Activated naive CD8-positive, alpha-beta T cell (primary cell): ENCODE results near the gene ZNF469.

Source experiments
- H3K27ac Mint-ChIP-seq: one replicate; pipeline ENCODE4 v1.8.0; 2021; ENCODE audit warnings: mixed read lengths
- H3K27me3 Mint-ChIP-seq: one replicate; pipeline ENCODE4 v1.8.0; 2021; ENCODE audit warnings: mixed read lengths
- H3K36me3 Mint-ChIP-seq: one replicate; pipeline ENCODE4 v1.8.0; 2021; ENCODE audit warnings: mixed read lengths
- H3K4me1 Mint-ChIP-seq: one replicate; pipeline ENCODE4 v1.8.0; 2021; ENCODE audit warnings: low read depth, mixed read lengths
- H3K4me3 Mint-ChIP-seq: one replicate; pipeline ENCODE4 v1.8.0; 2021; ENCODE audit warnings: mild to moderate bottlenecking, mixed read lengths
- H3K9me3 Mint-ChIP-seq: one replicate; pipeline ENCODE4 v1.8.0; 2021; ENCODE audit warnings: low read depth, mixed read lengths

ZNF469 gene

GRCh38 chr16:88363239-88363891 is 19.4 kb upstream of the ZNF469 start:
- Mint-ChIP-seq H3K27me3 (peaks cover 15% of the 10 kb centered on the region), H3K4me1 (no peaks in the 10 kb centered on the region), H3K27ac (no peak overlapping the region)

GRCh38 chr16:88365244-88365865 is 17.4 kb upstream of the ZNF469 start:
- H3K36me3 Mint-ChIP-seq, result no peaks in the 10 kb centered on the region
- no peak overlapping the region for H3K27ac Mint-ChIP-seq
- no peaks in the 10 kb centered on the region for H3K4me1 Mint-ChIP-seq
- H3K27me3 Mint-ChIP-seq, result peaks cover 12% of the 10 kb centered on the region
- no peak overlapping the region for H3K4me3 Mint-ChIP-seq
- peaks cover 16% of the 10 kb centered on the region for H3K9me3 Mint-ChIP-seq

More at GRCh38 chr16:88363239-88363891, 19.4 kb upstream of the ZNF469 start:
- Mint-ChIP-seq H3K36me3 (no peaks in the 10 kb centered on the region), H3K4me3 (no peak overlapping the region), H3K9me3 (peaks cover 16% of the 10 kb centered on the region)

GRCh38 chr16:88366032-88366703 is 16.6 kb upstream of the ZNF469 start:
- Mint-ChIP-seq H3K27ac (no peak overlapping the region), H3K9me3 (peaks cover 16% of the 10 kb centered on the region), H3K36me3 (no peaks in the 10 kb centered on the region), H3K27me3 (peaks cover 12% of the 10 kb centered on the region), H3K4me3 (no peak overlapping the region), H3K4me1 (no peaks in the 10 kb centered on the region)

DNA sequence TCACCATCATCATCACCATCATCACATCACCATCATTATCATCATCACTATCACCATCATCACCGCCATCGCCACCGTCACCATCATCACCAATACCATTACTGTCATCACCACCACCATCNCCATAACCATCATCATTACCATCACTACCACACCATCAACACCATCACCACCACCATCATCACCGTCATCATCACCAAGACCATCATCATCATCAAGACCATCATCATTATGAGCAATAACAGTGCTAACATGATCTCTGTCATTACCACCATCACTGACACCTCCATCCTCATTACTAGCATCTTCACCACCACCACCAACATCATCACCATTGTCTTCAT is 16.1 kb upstream of the ZNF469 start:
- no peak overlapping the region for H3K4me3 Mint-ChIP-seq
- no peaks in the 10 kb centered on the region for H3K36me3 Mint-ChIP-seq
- H3K27me3 Mint-ChIP-seq, result peaks cover 10% of the 10 kb centered on the region
- H3K4me1 Mint-ChIP-seq, result no peaks in the 10 kb centered on the region
- no peak overlapping the region for H3K27ac Mint-ChIP-seq
- peaks cover 13% of the 10 kb centered on the region for H3K9me3 Mint-ChIP-seq

- Mint-ChIP-seq H3K9me3 (peaks cover 7% of the 10 kb centered on the region), H3K27ac (no peak overlapping the region), H3K4me1 (no peaks in the 10 kb centered on the region), H3K36me3 (no peaks in the 10 kb centered on the region), H3K27me3 (peaks cover 4% of the 10 kb centered on the region), H3K4me3 (no peak overlapping the region)
These were observed 15.2 kb upstream of the ZNF469 start for GRCh38 chr16:88367560-88367959.

- Mint-ChIP-seq H3K27me3 (peaks cover 4% of the 10 kb centered on the region), H3K4me3 (no peak overlapping the region), H3K4me1 (no peaks in the 10 kb centered on the region), H3K27ac (no peak overlapping the region), H3K9me3 (peaks cover 2% of the 10 kb centered on the region), H3K36me3 (no peaks in the 10 kb centered on the region)
These were observed 14.7 kb upstream of the ZNF469 start for GRCh38 chr16:88368036-88368435.

- Mint-ChIP-seq H3K27ac (no peak overlapping the region), H3K9me3 (no peaks in the 10 kb centered on the region), H3K36me3 (no peaks in the 10 kb centered on the region), H3K4me1 (no peaks in the 10 kb centered on the region), H3K27me3 (peaks cover 4% of the 10 kb centered on the region), H3K4me3 (no peak overlapping the region)
These were observed 13.8 kb upstream of the ZNF469 start for GRCh38 chr16:88368994-88369393.

- no peaks in the 10 kb centered on the region for H3K9me3 Mint-ChIP-seq
- no peak overlapping the region for H3K4me3 Mint-ChIP-seq
- no peak overlapping the region for H3K27ac Mint-ChIP-seq
- H3K27me3 Mint-ChIP-seq, result peaks cover 4% of the 10 kb centered on the region
- no peaks in the 10 kb centered on the region for H3K36me3 Mint-ChIP-seq
- no peaks in the 10 kb centered on the region for H3K4me1 Mint-ChIP-seq
These were observed 13.2 kb upstream of the ZNF469 start for GRCh38 chr16:88369447-88370008.

DNA sequence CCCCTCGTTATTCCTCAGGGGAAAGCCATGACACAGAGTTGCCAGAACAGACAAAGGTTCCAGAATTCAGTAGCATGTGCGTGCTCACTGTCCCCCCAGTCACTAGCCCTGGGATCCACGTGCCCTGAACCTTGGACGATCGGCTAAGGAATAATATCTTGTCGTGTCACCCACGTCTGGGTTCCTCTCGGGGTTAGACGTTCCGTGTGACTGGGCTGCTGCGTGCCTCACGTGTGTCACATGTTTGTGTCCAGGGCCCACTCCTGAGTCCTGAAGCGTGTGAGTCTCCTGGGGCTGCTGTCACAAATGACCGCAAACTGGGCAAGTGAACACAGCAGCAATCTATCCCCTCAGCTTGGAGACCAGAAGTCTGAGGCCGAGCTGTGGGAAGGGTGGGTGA is 12.4 kb upstream of the ZNF469 start:
- H3K9me3 Mint-ChIP-seq, result no peaks in the 10 kb centered on the region
- H3K27ac Mint-ChIP-seq, result no peak overlapping the region
- no peak overlapping the region for H3K4me3 Mint-ChIP-seq
- H3K4me1 Mint-ChIP-seq, result no peaks in the 10 kb centered on the region
- H3K36me3 Mint-ChIP-seq, result no peaks in the 10 kb centered on the region
- H3K27me3 Mint-ChIP-seq, result peaks cover 2% of the 10 kb centered on the region

GRCh38 chr16:88372522-88372921 is 10.2 kb upstream of the ZNF469 start:
- Mint-ChIP-seq H3K27me3 (peaks cover 2% of the 10 kb centered on the region), H3K4me1 (no peaks in the 10 kb centered on the region), H3K36me3 (no peaks in the 10 kb centered on the region), H3K9me3 (no peaks in the 10 kb centered on the region), H3K27ac (no peak overlapping the region), H3K4me3 (no peak overlapping the region)

DNA sequence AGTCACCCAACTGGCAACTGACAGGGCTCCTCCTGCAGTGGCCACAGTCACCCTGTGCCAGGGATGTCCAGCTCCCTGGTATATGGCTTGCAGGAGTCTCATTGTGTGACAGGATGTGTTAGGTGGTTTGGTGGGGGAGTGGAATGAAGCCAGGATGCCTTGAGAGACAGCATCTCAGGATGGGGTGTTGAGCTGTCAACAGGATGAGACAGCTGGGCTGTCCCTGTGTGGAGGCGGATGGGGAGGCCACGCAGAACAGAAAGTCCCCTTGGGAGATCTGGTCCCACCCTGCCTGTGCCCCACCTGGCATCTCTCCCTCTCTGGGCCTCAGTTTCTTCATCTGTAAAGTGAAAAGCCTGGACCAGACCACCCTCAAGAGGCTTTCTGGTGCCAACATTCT is 9.5 kb upstream of the ZNF469 start:
- Mint-ChIP-seq H3K4me1 (no peaks in the 10 kb centered on the region), H3K36me3 (no peaks in the 10 kb centered on the region), H3K9me3 (no peaks in the 10 kb centered on the region), H3K27ac (no peak overlapping the region), H3K4me3 (no peak overlapping the region), H3K27me3 (no peaks in the 10 kb centered on the region)

DNA sequence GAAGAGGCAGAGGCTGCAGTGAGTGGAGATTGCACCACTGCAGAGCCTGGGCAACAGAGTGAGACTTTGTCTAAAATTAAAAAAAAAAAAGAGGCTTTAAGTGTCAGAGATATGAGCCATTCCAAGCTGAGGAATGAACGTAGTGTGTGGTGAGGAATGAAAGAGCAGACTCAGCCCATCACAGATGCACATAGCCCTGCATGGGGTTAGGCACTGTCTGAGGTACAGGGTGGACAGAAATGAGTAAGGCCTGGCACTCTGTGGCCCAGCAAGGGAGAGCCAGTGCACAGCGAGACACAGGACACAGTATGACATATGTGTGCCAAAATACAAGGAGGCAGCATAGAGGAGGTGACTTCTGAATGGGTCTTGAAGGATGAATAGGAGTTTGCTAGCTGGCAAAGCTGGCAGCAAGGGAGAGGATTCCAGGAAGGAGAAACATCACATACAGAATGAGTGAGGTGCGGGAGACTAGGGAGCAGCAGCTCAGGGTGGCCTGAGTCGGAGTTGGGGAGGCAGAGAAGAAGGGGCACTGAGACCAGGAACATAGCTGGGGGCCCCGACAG is 8.7 kb upstream of the ZNF469 start:
- Mint-ChIP-seq H3K9me3 (no peaks in the 10 kb centered on the region), H3K4me1 (no peaks in the 10 kb centered on the region), H3K4me3 (no peak overlapping the region), H3K27me3 (no peaks in the 10 kb centered on the region), H3K27ac (no peak overlapping the region), H3K36me3 (no peaks in the 10 kb centered on the region)

DNA sequence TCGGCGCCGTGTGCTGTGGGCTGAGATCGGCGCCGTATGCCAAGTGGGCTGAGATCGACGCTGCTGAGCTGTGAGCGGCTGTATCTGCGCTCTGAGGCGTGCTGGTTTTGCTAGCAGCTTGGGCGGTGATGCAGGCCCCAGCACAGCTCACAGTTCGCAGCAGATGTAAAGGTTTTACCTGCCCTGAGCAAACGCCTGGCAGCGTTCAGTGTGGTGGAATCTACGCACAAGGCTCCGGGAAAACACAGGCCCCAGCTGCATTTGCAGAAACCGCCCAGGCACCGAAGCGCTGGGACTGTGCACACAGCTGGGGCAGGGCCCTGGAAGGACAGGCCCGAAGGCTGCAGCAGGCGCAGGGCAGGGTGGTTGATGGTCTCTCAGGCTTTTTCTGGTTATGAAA is 8.0 kb upstream of the ZNF469 start:
- Mint-ChIP-seq H3K9me3 (no peaks in the 10 kb centered on the region), H3K27ac (no peak overlapping the region), H3K36me3 (no peaks in the 10 kb centered on the region), H3K27me3 (no peaks in the 10 kb centered on the region), H3K4me1 (no peaks in the 10 kb centered on the region), H3K4me3 (no peak overlapping the region)

- H3K4me1 Mint-ChIP-seq, result no peaks in the 10 kb centered on the region
- no peaks in the 10 kb centered on the region for H3K9me3 Mint-ChIP-seq
- H3K36me3 Mint-ChIP-seq, result no peaks in the 10 kb centered on the region
- H3K4me3 Mint-ChIP-seq, result no peak overlapping the region
- H3K27ac Mint-ChIP-seq, result no peak overlapping the region
- no peaks in the 10 kb centered on the region for H3K27me3 Mint-ChIP-seq
These were observed 7.4 kb upstream of the ZNF469 start for GRCh38 chr16:88375236-88375975.
